ENCODE results near the gene GIGYF2. TPM values are rescaled to one million over a fixed set of nuclear protein-coding genes. Genes with fewer than 3 reads are reported as not detected.

Gene GIGYF2
- total RNA-seq, 2 donors from 2014 or later: 62.5 to 72.3 TPM

- H3K36me3 ChIP-seq (ENCODE audit: control insufficient read depth, insufficient read depth, low read length): peaks cover 48% of the 10 kb centered on the region
- Mint-ChIP-seq H3K4me3 (no peak overlapping the region), H3K9me3 (no peaks in the 10 kb centered on the region), H3K27me3 (ENCODE audit: insufficient read depth) (no peaks in the 10 kb centered on the region), H3K27ac (no peak overlapping the region), H3K4me1 (no peaks in the 10 kb centered on the region), H3K36me3 (ENCODE audit: low read depth) (peaks cover 46% of the 10 kb centered on the region)
- TF ChIP-seq, protein P1, sequence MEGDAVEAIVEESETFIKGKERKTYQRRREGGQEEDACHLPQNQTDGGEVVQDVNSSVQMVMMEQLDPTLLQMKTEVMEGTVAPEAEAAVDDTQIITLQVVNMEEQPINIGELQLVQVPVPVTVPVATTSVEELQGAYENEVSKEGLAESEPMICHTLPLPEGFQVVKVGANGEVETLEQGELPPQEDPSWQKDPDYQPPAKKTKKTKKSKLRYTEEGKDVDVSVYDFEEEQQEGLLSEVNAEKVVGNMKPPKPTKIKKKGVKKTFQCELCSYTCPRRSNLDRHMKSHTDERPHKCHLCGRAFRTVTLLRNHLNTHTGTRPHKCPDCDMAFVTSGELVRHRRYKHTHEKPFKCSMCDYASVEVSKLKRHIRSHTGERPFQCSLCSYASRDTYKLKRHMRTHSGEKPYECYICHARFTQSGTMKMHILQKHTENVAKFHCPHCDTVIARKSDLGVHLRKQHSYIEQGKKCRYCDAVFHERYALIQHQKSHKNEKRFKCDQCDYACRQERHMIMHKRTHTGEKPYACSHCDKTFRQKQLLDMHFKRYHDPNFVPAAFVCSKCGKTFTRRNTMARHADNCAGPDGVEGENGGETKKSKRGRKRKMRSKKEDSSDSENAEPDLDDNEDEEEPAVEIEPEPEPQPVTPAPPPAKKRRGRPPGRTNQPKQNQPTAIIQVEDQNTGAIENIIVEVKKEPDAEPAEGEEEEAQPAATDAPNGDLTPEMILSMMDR (conservative IDR thresholded peaks at IDR 0.05): no peak
- no peak overlapping the region for H3K4me3 ChIP-seq (ENCODE audit: low read length)
- H3K4me1 ChIP-seq (ENCODE audit: control insufficient read depth, insufficient read depth, low read length): no peaks in the 10 kb centered on the region
- H3K27me3 ChIP-seq (ENCODE audit: control insufficient read depth, insufficient read depth, low read length, poor library complexity, severe bottlenecking): no peaks in the 10 kb centered on the region
- H3K9me3 ChIP-seq (ENCODE audit: control insufficient read depth, low read length): no peaks in the 10 kb centered on the region
- no peak overlapping the region for H3K9ac ChIP-seq (ENCODE audit: extremely low read depth, low read length, poor library complexity, severe bottlenecking)
- WGBS, 2 experiments (ENCODE audit: insufficient coverage in 1 of 2, insufficient read length in 1 of 2): 94 to 100% methylated on average over 2 to 5 of the region's 5 CpGs
- peak; percentile 27 for DNase-seq
- H3K27ac ChIP-seq (ENCODE audit: low read depth, low read length): no peak overlapping the region
These were observed 164.2 kb downstream of the GIGYF2 start for GRCh38 chr2:232861353-232861752.

GRCh38 chr2:232863996-232864395, 166.9 kb downstream of the GIGYF2 start:
- no peak overlapping the region for H3K4me3 Mint-ChIP-seq
- Histone ChIP-seq H3K36me3 (ENCODE audit: control insufficient read depth, insufficient read depth, low read length) (peaks cover 22% of the 10 kb centered on the region), H3K9me3 (ENCODE audit: control insufficient read depth, low read length) (no peaks in the 10 kb centered on the region), H3K4me3 (ENCODE audit: low read length) (no peak overlapping the region), H3K4me1 (ENCODE audit: control insufficient read depth, insufficient read depth, low read length) (no peaks in the 10 kb centered on the region), H3K27ac (ENCODE audit: low read depth, low read length) (no peak overlapping the region), H3K9ac (ENCODE audit: extremely low read depth, low read length, poor library complexity, severe bottlenecking) (no peak overlapping the region), H3K27me3 (ENCODE audit: control insufficient read depth, insufficient read depth, low read length, poor library complexity, severe bottlenecking) (no peaks in the 10 kb centered on the region)
- H3K27me3 Mint-ChIP-seq (ENCODE audit: insufficient read depth): no peaks in the 10 kb centered on the region
- H3K9me3 Mint-ChIP-seq: no peaks in the 10 kb centered on the region
- WGBS, 2 experiments (ENCODE audit: insufficient coverage in 1 of 2, insufficient read length in 1 of 2): 93% methylated on average over 2 of the region's 2 CpGs; no CpG with 5 or more reads in 1 of the 2 experiments
- H3K27ac Mint-ChIP-seq: no peak overlapping the region
- DNase-seq: no peak
- H3K4me1 Mint-ChIP-seq: peaks cover 2% of the 10 kb centered on the region
- TF ChIP-seq, protein P1 (conservative IDR thresholded peaks at IDR 0.05): no peak
- peaks cover 21% of the 10 kb centered on the region for H3K36me3 Mint-ChIP-seq (ENCODE audit: low read depth)

- H3K4me1 Mint-ChIP-seq: peaks cover 9% of the 10 kb centered on the region
- no peak overlapping the region for H3K4me3 Mint-ChIP-seq
- no peaks in the 10 kb centered on the region for H3K4me1 ChIP-seq (ENCODE audit: control insufficient read depth, insufficient read depth, low read length)
- TF ChIP-seq, protein P1 (conservative IDR thresholded peaks at IDR 0.05): no peak
- H3K9ac ChIP-seq (ENCODE audit: extremely low read depth, low read length, poor library complexity, severe bottlenecking): no peak overlapping the region
- no peaks in the 10 kb centered on the region for H3K27me3 ChIP-seq (ENCODE audit: control insufficient read depth, insufficient read depth, low read length, poor library complexity, severe bottlenecking)
- H3K27ac ChIP-seq (ENCODE audit: low read depth, low read length): no peak overlapping the region
- no peak overlapping the region for H3K4me3 ChIP-seq (ENCODE audit: low read length)
- peaks cover 13% of the 10 kb centered on the region for H3K36me3 ChIP-seq (ENCODE audit: control insufficient read depth, insufficient read depth, low read length)
- H3K9me3 Mint-ChIP-seq: no peaks in the 10 kb centered on the region
- no peak overlapping the region for H3K27ac Mint-ChIP-seq
- no peaks in the 10 kb centered on the region for H3K9me3 ChIP-seq (ENCODE audit: control insufficient read depth, low read length)
- no peak for DNase-seq
- H3K27me3 Mint-ChIP-seq (ENCODE audit: insufficient read depth): peaks cover 1% of the 10 kb centered on the region
- 100% methylated on average over 1 of the region's 1 CpG; no CpG with 5 or more reads in 1 of the 2 experiments for WGBS, 2 experiments (ENCODE audit: insufficient coverage in 1 of 2, insufficient read length in 1 of 2)
- peaks cover 11% of the 10 kb centered on the region for H3K36me3 Mint-ChIP-seq (ENCODE audit: low read depth)
These were observed 168.0 kb downstream of the GIGYF2 start for GRCh38 chr2:232865165-232865564.
